VCaP (cell line): ENCODE data around the gene MAP3K20.
"Not testable (repeated sequence)": the region's sequence is repeated elsewhere in the genome, so short reads cannot be mapped to it uniquely, and the experiment has no call there.

Source experiments
- H3K27ac ChIP-seq: fragments of 450-650 bp; 2 replicates; pipeline ENCODE4 v1.5.1; 2017
- TF ChIP-seq, protein P1 (sequence below): fragments of 450-650 bp; conservative IDR thresholded peaks from 2 replicates; pipeline ENCODE4 v1.5.1; 2017; ENCODE audit warnings: mild to moderate bottlenecking, moderate library complexity

The MAP3K20 gene

DNA sequence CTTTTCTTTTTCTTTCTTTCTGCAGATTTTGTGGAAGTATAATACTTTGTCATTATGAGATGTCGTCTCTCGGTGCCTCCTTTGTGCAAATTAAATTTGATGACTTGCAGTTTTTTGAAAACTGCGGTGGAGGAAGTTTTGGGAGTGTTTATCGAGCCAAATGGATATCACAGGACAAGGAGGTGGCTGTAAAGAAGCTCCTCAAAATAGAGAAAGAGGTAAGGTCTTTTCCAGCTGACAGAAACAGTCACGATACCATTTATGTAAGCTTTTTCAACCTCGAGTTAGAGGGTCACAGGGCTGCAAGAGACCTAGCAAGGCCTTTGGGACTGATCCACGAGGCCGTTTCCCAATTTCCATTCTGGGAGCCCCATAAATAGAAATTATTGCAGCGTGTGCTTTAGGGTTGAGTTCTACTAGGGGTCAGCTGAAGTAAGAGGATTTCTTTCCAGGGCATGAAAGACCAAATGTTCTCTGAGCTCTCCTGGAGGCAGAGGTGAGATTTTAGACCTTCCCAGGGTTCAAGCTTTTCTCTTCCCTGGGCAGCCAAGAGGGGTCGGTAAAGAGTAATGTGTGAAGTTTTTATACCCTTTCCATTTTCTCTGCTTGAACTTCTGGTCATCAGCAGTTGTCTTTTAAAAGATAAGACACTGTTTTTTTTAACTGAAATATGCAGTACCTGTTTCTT is 15.5 kb downstream of the MAP3K20 start:
- TF ChIP-seq, protein P1, sequence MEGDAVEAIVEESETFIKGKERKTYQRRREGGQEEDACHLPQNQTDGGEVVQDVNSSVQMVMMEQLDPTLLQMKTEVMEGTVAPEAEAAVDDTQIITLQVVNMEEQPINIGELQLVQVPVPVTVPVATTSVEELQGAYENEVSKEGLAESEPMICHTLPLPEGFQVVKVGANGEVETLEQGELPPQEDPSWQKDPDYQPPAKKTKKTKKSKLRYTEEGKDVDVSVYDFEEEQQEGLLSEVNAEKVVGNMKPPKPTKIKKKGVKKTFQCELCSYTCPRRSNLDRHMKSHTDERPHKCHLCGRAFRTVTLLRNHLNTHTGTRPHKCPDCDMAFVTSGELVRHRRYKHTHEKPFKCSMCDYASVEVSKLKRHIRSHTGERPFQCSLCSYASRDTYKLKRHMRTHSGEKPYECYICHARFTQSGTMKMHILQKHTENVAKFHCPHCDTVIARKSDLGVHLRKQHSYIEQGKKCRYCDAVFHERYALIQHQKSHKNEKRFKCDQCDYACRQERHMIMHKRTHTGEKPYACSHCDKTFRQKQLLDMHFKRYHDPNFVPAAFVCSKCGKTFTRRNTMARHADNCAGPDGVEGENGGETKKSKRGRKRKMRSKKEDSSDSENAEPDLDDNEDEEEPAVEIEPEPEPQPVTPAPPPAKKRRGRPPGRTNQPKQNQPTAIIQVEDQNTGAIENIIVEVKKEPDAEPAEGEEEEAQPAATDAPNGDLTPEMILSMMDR = no peak

DNA sequence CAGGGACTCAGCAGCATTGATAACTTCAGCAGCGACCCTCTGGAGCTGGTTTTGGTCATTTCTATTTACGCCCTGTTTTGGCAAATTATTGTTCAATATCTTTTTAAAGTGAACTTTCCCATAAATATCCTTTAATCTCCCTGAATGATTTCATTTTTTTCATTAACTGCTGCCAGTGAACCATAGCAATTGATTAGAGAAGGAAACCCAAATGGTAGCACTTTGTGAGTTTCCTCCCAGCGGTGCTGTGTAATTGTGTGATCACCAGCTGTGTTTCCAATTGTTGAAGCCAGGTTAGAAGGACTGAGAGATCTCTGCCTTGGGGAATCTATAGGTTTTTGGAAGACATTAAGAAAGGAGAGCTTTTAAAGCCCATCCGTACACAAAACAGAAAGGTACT is 16.3 kb downstream of the MAP3K20 start:
- TF ChIP-seq, protein P1 = no peak
- H3K27ac ChIP-seq = no peak overlapping the region

More for the DNA sequence above, 15.5 kb downstream of the MAP3K20 start:
- no peak overlapping the region for H3K27ac ChIP-seq

DNA sequence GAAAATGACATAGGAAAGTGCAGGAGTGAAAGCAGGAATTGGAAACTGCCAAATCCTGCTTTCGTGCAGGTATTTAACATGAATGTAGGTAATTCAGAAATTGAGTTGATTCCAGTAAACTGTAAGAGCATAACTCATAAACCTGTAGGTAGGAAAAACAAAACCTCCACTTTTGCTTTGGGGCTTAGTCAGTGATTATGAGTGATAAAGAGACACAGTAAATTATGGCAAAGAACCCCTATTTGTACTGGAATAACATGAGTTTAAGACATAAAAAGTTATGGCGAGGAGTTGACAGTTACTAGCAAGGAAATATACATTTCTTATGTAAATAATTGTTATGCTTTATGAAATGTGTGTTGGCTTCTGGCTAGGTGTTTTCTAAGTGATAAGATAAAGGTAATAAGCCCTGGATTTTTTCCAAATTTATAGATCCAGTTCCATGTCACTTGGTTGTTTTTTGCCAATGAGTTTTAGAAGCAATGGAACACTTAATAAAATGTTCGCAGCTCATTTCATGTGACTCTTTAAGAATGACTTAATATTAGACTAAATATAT is 17.3 kb downstream of the MAP3K20 start:
- TF ChIP-seq, protein P1 = no peak
- no peak overlapping the region for H3K27ac ChIP-seq

DNA sequence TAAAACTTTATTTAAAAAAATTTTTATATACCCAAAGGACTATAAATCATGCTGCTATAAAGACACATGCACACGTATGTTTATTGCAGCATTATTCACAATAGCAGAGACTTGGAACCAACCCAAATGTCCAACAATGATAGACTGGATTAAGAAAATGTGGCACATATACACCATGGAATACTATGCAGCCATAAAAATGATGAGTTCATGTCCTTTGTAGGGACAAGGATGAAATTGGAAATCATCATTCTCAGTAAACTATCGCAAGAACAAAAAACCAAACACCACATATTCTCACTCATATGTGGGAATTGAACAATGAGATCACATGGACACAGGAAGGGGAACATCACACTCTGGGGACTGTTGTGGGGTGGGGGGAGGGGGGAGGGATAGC is 18.0 kb downstream of the MAP3K20 start:
- H3K27ac ChIP-seq = not testable (repeated sequence)

DNA sequence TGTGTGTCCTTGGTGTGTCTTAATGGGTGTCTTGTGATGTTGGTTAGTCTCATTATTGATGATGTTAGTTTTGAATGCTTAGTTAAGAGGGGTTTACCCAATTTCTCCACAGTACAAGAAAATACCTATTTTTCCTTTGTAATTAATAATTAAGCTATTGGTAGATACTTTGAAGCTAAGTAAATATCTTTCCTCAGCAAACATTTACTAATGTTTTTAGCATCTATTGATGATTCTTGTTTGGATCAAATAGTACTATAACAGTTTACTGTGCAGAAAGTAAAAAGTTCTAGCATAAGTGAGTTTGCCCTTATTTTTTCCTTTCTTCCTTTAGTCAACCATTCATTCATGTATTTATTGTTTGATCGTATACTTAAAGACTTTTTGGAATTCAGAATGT is 19.1 kb downstream of the MAP3K20 start:
- TF ChIP-seq, protein P1 = no peak
- H3K27ac ChIP-seq = no peak overlapping the region

DNA sequence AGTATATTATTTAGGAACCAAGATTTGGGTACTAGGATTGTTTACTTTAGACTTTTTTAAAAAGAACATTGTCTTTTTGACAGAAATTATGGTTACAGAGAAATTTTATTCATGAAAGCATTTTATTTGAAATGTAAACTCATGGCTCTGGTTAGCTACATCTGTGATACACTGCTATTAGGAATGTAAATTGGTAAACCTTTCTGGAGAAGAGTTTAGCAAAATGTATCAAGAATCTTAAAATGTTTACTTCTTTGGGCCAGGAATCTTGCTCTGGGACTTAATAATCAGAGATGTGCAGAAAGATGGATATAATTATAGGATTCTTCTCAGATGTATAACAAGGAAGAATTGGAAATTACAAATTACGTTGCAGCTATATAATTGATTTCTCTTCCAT is 19.7 kb downstream of the MAP3K20 start:
- TF ChIP-seq, protein P1 = no peak

DNA sequence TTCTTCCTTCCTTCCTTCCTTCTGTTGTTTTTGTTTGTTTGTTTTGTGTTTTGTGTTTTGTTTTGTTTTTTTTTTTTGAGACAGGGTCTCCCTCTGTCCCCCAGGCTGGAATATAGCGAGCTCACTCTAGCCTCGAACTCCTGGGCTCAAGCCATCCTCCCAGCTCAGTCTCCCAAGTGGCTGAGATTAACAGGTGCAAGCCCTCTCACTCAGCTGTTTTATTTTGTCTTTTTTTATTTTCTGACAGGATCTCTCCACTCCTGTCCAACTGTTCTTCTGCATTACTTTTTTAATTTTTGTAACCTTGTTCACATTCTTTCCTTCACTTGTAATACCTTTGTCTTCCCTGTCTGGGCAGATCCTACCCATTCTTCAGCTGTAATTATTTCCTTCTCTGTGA is 23.6 kb downstream of the MAP3K20 start:
- TF ChIP-seq, protein P1 = no peak
- no peak overlapping the region for H3K27ac ChIP-seq

More for the DNA sequence above, 19.7 kb downstream of the MAP3K20 start:
- H3K27ac ChIP-seq = no peak overlapping the region

DNA sequence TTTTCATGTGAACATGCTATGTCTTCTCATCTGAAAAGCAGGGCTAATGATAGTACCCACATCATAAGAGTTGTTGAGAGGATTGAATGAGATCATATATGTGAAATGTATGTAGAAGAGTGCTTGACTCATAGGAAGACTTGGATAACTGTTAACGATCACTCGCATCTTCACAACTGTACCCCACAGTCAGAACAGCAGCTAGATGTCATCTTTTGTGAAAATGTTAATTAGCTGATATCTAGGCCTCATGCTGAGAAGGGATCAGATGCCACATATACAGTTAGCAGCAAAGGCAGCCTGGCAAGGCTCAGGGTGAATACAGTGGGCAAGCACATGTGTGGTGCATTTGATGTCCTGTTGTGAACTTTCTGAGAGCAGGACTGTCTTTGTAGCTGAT is 24.2 kb downstream of the MAP3K20 start:
- no peak overlapping the region for H3K27ac ChIP-seq
- TF ChIP-seq, protein P1 = no peak
